Type B pancreatic cell (in vitro differentiated cells): ENCODE results near the gene FOSB. TPM values are rescaled to one million over a fixed set of nuclear protein-coding genes. Genes with fewer than 3 reads are reported as not detected.
"Not testable (repeated sequence)": the region's sequence is repeated elsewhere in the genome, so short reads cannot be mapped to it uniquely, and the experiment has no call there.

ENCODE experiments used
- DNase-seq: peaks from one replicate; pipeline ENCODE4 v3.0.0; 2021; ENCODE audit warnings: mixed read lengths; ENCODE audit not compliant: unreplicated experiment; ENCODE audit errors: extremely low spot score
- H3K27ac Mint-ChIP-seq: 2 replicates; pipeline ENCODE4 v1.8.0; 2021; ENCODE audit warnings: mild to moderate bottlenecking, mixed read lengths
- H3K27me3 Mint-ChIP-seq: 2 replicates; pipeline ENCODE4 v1.8.0; 2021; ENCODE audit warnings: mixed read lengths
- H3K36me3 Mint-ChIP-seq: 2 replicates; pipeline ENCODE4 v1.8.0; 2021; ENCODE audit warnings: mixed read lengths
- H3K4me1 Mint-ChIP-seq: one replicate; pipeline ENCODE4 v1.8.0; 2021; ENCODE audit warnings: mixed read lengths; ENCODE audit not compliant: unreplicated experiment
- H3K4me3 Mint-ChIP-seq: 2 replicates; pipeline ENCODE4 v1.8.0; 2021; ENCODE audit warnings: mild to moderate bottlenecking, mixed read lengths
- H3K9me3 Mint-ChIP-seq: 2 replicates; pipeline ENCODE4 v1.8.0; 2021; ENCODE audit warnings: mixed read lengths
- CTCF ChIP-seq: fragments of 200-600 bp; sonication (generic); conservative IDR thresholded peaks from 2 replicates; pipeline ENCODE4 v1.5.0; 2021; ENCODE audit warnings: antibody characterized with exemption, mild to moderate bottlenecking
- total RNA-seq: library from RNA; stranded (reverse); gene quantifications from 2 replicates; pipeline ENCODE4 v1.2.1, GENCODE V29; 2021; ENCODE audit warnings: low replicate concordance

The FOSB gene
- total RNA-seq, 1 donor from 2014 or later, result 28.4 TPM

DNA sequence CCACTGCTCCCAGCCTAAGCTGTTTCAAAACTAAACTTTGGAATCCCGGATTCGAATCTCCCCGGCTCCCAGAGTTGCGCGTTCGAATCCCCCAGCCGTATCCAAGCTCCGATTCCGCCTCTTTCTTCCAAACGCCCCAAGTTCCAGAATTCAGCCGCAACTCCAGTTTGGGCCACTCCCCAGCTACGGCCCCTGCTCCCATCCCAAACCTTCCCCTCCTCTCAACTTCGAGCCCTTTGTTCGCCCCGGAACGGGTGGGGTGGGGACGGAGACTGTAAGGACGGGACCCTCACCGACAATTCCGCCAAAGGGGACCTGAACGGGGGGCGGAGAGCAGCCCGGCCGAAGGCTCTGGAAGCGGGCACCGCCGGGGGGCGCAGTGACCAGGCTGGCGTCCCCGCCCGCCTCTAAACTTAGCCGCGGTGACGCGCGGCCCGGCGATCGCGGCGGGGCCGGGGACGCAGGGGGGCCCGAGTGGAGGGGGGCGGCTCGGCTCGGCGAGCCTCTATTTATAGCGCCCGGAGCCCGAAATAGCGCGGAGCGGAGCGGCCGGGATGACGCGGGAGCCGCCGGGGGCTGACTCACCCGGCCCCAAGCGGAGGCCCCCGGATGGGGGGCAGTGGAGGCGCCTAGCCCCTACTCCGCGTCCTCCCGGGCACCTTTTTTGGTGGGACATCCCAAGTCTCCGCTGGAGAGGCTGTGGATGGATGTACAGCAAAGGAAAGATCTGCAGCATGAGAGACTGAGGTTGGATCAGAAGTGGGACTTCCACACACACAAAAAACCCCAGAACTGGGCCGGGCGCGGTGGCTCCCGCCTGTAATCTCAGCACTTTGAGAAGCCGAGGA is 39.2 kb upstream of the FOSB start:
- Mint-ChIP-seq H3K9me3 (no peaks in the 10 kb centered on the region), H3K27me3 (peaks cover 11% of the 10 kb centered on the region), H3K27ac (no peak overlapping the region), H3K4me3 (peak overlapping the region; percentile 86), H3K36me3 (no peaks in the 10 kb centered on the region), H3K4me1 (peaks cover 12% of the 10 kb centered on the region)
- DNase-seq, result no peak
- TF ChIP-seq CTCF, result peak; percentile 61

GRCh38 chr19:45429896-45430295 is 37.9 kb upstream of the FOSB start:
- H3K27me3 Mint-ChIP-seq, result peaks cover 11% of the 10 kb centered on the region
- not testable (repeated sequence) for DNase-seq, H3K9me3 Mint-ChIP-seq, H3K4me3 Mint-ChIP-seq, H3K27ac Mint-ChIP-seq, H3K4me1 Mint-ChIP-seq, H3K36me3 Mint-ChIP-seq

DNA sequence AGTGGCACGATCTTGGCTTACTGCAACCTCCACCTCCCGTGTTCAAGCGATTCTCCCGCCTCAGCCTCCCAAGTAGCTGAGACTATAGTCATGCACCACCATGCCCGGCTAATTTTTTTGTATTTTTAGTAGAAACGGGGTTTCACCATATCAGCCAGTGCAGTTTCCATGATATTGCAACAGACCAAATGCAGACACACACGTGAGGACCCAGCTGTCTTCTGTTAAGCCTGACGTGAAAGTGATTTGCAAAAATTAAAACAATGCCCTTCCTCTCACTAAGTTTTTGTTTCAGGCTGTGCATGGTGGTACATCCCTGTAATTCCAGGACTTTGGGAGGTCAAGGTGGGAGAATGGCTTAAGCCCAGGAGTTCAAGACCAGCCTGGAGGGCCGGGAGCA is 36.8 kb upstream of the FOSB start:
- DNase-seq, H3K9me3 Mint-ChIP-seq, H3K36me3 Mint-ChIP-seq, H3K27ac Mint-ChIP-seq, H3K4me3 Mint-ChIP-seq, H3K4me1 Mint-ChIP-seq: not testable (repeated sequence)
- peaks cover 14% of the 10 kb centered on the region for H3K27me3 Mint-ChIP-seq

DNA sequence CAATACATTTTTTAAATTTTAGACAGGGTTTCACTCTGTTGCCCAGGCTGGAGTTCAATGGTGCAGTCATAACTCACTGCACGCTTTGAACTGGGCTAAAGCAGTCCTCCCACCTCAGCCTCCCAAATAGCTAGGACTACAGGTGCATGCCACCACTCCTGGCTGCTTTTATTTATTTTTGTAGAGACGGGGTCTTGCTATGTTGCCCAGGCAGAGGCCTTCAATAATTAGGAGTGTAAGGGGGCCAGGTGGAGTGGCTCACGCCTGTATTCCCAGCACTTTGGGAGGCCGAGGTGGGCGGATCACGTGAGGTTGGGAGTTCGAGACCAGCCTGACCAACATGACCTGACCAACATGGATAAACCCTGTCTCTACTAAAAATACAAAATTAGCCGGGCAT is 35.3 kb upstream of the FOSB start:
- H3K27ac Mint-ChIP-seq, H3K4me1 Mint-ChIP-seq, DNase-seq, H3K36me3 Mint-ChIP-seq, H3K9me3 Mint-ChIP-seq, H3K4me3 Mint-ChIP-seq: not testable (repeated sequence)
- peaks cover 12% of the 10 kb centered on the region for H3K27me3 Mint-ChIP-seq

- TF ChIP-seq CTCF, result no peak
- H3K27ac Mint-ChIP-seq, result no peak overlapping the region
- peaks cover 8% of the 10 kb centered on the region for H3K4me1 Mint-ChIP-seq
- DNase-seq, result no peak
- no peaks in the 10 kb centered on the region for H3K36me3 Mint-ChIP-seq
- peak overlapping the region; percentile 58 for H3K4me3 Mint-ChIP-seq
- H3K9me3 Mint-ChIP-seq, result no peaks in the 10 kb centered on the region
- H3K27me3 Mint-ChIP-seq, result peaks cover 3% of the 10 kb centered on the region
Measured at GRCh38 chr19:45437328-45437727, 30.5 kb upstream of the FOSB start.

DNA sequence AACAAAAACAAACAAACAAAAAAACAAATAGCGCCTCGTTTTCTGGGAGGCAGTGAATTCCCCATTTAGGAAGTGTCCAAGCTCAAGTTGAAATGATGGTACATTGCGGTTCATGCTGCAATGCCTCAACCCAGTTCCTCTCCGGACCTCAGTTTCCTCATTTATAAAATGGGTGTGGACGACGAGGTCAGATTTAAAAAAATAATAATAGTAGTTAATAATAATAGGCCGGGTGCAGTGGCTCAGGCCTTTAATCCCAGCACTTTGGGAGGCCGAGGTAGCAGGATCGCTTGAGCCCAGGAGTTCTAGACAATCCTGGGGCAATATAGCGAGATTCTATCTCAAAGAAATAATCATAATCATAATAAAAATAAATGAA is 28.6 kb upstream of the FOSB start:
- no peak overlapping the region for H3K4me3 Mint-ChIP-seq
- peaks cover 3% of the 10 kb centered on the region for H3K27me3 Mint-ChIP-seq
- H3K36me3 Mint-ChIP-seq, result no peaks in the 10 kb centered on the region
- H3K9me3 Mint-ChIP-seq, result no peaks in the 10 kb centered on the region
- no peak overlapping the region for H3K27ac Mint-ChIP-seq
- no peak for TF ChIP-seq CTCF
- peaks cover 12% of the 10 kb centered on the region for H3K4me1 Mint-ChIP-seq
- no peak for DNase-seq

- peaks cover 3% of the 10 kb centered on the region for H3K27me3 Mint-ChIP-seq
- no peaks in the 10 kb centered on the region for H3K9me3 Mint-ChIP-seq
- peak; percentile 89 for DNase-seq
- H3K27ac Mint-ChIP-seq, result peak overlapping the region; percentile 82
- H3K36me3 Mint-ChIP-seq, result no peaks in the 10 kb centered on the region
- H3K4me1 Mint-ChIP-seq, result peaks cover 16% of the 10 kb centered on the region
- TF ChIP-seq CTCF, result peak; percentile 100
- H3K4me3 Mint-ChIP-seq, result peak overlapping the region; percentile 86
Measured at GRCh38 chr19:45439569-45440258, 28.1 kb upstream of the FOSB start.
